Measurements from ENCODE around the gene ITGA5. TPM values are rescaled to one million over a fixed set of nuclear protein-coding genes. Genes with fewer than 3 reads are reported as not detected.

ITGA5 gene
- total RNA-seq, 1 experiment from 2014 or later = 35.9 TPM

DNA sequence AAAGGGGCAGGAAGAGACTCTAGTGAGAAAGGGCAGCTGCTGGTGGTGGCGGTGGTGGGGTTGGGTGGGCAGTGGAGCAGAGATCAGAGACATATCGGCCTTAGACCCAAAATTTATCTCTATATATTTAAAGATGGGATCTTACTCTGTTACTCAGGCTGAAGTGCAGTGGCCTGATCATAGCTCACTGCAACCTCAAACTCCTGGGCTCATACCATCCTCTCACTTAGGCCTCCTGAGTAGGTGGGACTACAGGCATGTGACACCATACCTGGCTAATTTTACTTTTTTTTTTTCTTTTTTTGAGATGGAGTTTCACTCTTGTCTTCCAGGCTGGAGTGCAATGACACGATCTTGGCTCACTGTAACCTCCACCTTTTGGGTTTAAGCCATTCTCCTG lies 18.6 kb upstream of the ITGA5 start:
- Histone ChIP-seq H3K79me2 (ENCODE audit: low read length) (no peaks in the 10 kb centered on the region), H3K27me3 (ENCODE audit: low read length) (peaks cover 8% of the 10 kb centered on the region; the same call in 1 of the 2 replicates), H3K4me2 (ENCODE audit: low read length) (no peak overlapping the region), H3K27ac (ENCODE audit: low read length) (no peak overlapping the region), H2AFZ (ENCODE audit: low read length) (no peak overlapping the region), H3K9me3 (ENCODE audit: low read length) (no peaks in the 10 kb centered on the region), H3K4me1 (ENCODE audit: insufficient read depth, low read length) (peaks cover 25% of the 10 kb centered on the region), H4K20me1 (ENCODE audit: low read length) (no peaks in the 10 kb centered on the region), H3F3A (ENCODE audit: low read length, unreplicated experiment) (no peaks in the 10 kb centered on the region), H3K4me3 (ENCODE audit: low read length) (no peak overlapping the region), H3K36me3 (ENCODE audit: low read depth, low read length) (no peaks in the 10 kb centered on the region), H3K9me2 (replicated peaks; ENCODE audit: low read length) (no peaks in the 10 kb centered on the region), H3K9ac (ENCODE audit: low read length) (no peak overlapping the region)
- ATAC-seq (no peak), DNase-seq (no peak)
- CTCF ChIA-PET = interaction anchor here (1.0 to 4.2 kb wide), 2 partner anchors 34 to 38 kb away, joined by 3 to 101 read pairs; no protein-coding TSS in a partner anchor
- BruUV-seq (replicated peaks) = no TSS peak
- intact Hi-C loops (cut with micrococcal nuclease) = no loop called here
- POLR2A ChIA-PET (ENCODE audit: unreplicated experiment) = interaction anchor here (0.7 kb wide), 1 partner anchor 1409 kb away, joined by 4 read pairs; no protein-coding TSS in a partner anchor
- TF ChIP-seq, protein P1, sequence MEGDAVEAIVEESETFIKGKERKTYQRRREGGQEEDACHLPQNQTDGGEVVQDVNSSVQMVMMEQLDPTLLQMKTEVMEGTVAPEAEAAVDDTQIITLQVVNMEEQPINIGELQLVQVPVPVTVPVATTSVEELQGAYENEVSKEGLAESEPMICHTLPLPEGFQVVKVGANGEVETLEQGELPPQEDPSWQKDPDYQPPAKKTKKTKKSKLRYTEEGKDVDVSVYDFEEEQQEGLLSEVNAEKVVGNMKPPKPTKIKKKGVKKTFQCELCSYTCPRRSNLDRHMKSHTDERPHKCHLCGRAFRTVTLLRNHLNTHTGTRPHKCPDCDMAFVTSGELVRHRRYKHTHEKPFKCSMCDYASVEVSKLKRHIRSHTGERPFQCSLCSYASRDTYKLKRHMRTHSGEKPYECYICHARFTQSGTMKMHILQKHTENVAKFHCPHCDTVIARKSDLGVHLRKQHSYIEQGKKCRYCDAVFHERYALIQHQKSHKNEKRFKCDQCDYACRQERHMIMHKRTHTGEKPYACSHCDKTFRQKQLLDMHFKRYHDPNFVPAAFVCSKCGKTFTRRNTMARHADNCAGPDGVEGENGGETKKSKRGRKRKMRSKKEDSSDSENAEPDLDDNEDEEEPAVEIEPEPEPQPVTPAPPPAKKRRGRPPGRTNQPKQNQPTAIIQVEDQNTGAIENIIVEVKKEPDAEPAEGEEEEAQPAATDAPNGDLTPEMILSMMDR (conservative IDR thresholded peaks at IDR 0.05; ENCODE audit: low read depth, low read length) = no peak
- TF ChIP-seq EZH2phosphoT487 (IDR thresholded peaks at IDR 0.05; ENCODE audit: borderline replicate concordance, low read length) (no peak), EZH2 (IDR thresholded peaks at IDR 0.05; ENCODE audit: low read length, unreplicated experiment) (no peak)

DNA sequence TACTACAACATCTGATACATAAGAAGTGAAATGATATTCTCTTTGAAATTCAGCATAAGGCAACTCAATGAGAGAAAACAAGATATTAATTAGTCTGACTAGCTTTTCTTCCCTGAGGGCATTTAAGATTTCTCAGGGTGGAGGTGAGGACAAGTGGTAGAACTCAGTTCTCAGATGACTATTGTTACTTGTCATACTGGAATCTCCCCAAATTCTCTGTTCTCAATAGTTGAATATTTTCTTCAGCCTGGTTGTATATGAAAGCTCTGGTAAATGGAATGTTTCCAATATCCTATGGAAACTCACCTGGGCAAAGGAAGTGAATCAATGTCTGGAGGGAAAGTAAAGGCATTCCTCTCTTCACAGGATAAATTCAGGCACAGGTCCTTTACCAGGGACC lies 18.2 kb upstream of the ITGA5 start:
- ChIA-PET POLR2A (ENCODE audit: unreplicated experiment) (no interaction called here), CTCF (interaction anchor here (1.0 to 4.2 kb wide), 2 partner anchors 33 to 37 kb away, joined by 3 to 101 read pairs; no protein-coding TSS in a partner anchor)
- no peaks in the 10 kb centered on the region for H4K20me1 ChIP-seq (ENCODE audit: low read length)
- H3K27ac ChIP-seq (ENCODE audit: low read length) = no peak overlapping the region
- no peak overlapping the region for H2AFZ ChIP-seq (ENCODE audit: low read length)
- H3K4me3 ChIP-seq (ENCODE audit: low read length) = no peak overlapping the region
- H3K79me2 ChIP-seq (ENCODE audit: low read length) = no peaks in the 10 kb centered on the region
- no peak overlapping the region for H3K9ac ChIP-seq (ENCODE audit: low read length)
- TF ChIP-seq EZH2 (IDR thresholded peaks at IDR 0.05; ENCODE audit: low read length, unreplicated experiment) (no peak), EZH2phosphoT487 (IDR thresholded peaks at IDR 0.05; ENCODE audit: borderline replicate concordance, low read length) (no peak)
- TF ChIP-seq, protein P1 (conservative IDR thresholded peaks at IDR 0.05; ENCODE audit: low read depth, low read length) = no peak
- H3K9me3 ChIP-seq (ENCODE audit: low read length) = no peaks in the 10 kb centered on the region
- H3F3A ChIP-seq (ENCODE audit: low read length, unreplicated experiment) = no peaks in the 10 kb centered on the region
- BruUV-seq (replicated peaks) = no TSS peak
- H3K4me2 ChIP-seq (ENCODE audit: low read length) = no peak overlapping the region
- no peaks in the 10 kb centered on the region for H3K36me3 ChIP-seq (ENCODE audit: low read depth, low read length)
- peaks cover 30% of the 10 kb centered on the region for H3K4me1 ChIP-seq (ENCODE audit: insufficient read depth, low read length)
- H3K27me3 ChIP-seq (ENCODE audit: low read length) = peaks cover 4% of the 10 kb centered on the region; the same call in 1 of the 2 replicates
- intact Hi-C loops (cut with micrococcal nuclease) = no loop called here
- H3K9me2 ChIP-seq (replicated peaks; ENCODE audit: low read length) = no peaks in the 10 kb centered on the region
- ATAC-seq (no peak), DNase-seq (peak; percentile 32)

GRCh38 chr12:54432815-54433164 lies 13.7 kb upstream of the ITGA5 start:
- Histone ChIP-seq H3K4me1 (ENCODE audit: insufficient read depth, low read length) (peaks cover 54% of the 10 kb centered on the region), H3K4me2 (ENCODE audit: low read length) (peak overlapping the region; percentile 56; the same call in 1 of the 2 replicates), H3K4me3 (ENCODE audit: low read length) (no peak overlapping the region), H3K9ac (ENCODE audit: low read length) (no peak overlapping the region), H3K27me3 (ENCODE audit: low read length) (no peaks in the 10 kb centered on the region), H3K9me3 (ENCODE audit: low read length) (no peaks in the 10 kb centered on the region), H4K20me1 (ENCODE audit: low read length) (no peaks in the 10 kb centered on the region), H3K36me3 (ENCODE audit: low read depth, low read length) (no peaks in the 10 kb centered on the region), H2AFZ (ENCODE audit: low read length) (no peak overlapping the region), H3K9me2 (replicated peaks; ENCODE audit: low read length) (no peaks in the 10 kb centered on the region), H3K79me2 (ENCODE audit: low read length) (no peaks in the 10 kb centered on the region), H3K27ac (ENCODE audit: low read length) (peak overlapping the region; percentile 56), H3F3A (ENCODE audit: low read length, unreplicated experiment) (no peaks in the 10 kb centered on the region)
- intact Hi-C loops (cut with micrococcal nuclease) = no loop called here
- ATAC-seq (no peak), DNase-seq (no peak)
- ChIA-PET CTCF (interaction anchor here (1.3 kb wide), 1 partner anchor 34 kb away, joined by 6 read pairs; no protein-coding TSS in a partner anchor), POLR2A (ENCODE audit: unreplicated experiment) (interaction anchor here (0.6 kb wide), 1 partner anchor 33 kb away, joined by 3 read pairs; no protein-coding TSS in a partner anchor)
- TF ChIP-seq, protein P1 (conservative IDR thresholded peaks at IDR 0.05; ENCODE audit: low read depth, low read length) = no peak
- TF ChIP-seq EZH2 (IDR thresholded peaks at IDR 0.05; ENCODE audit: low read length, unreplicated experiment) (no peak), EZH2phosphoT487 (IDR thresholded peaks at IDR 0.05; ENCODE audit: borderline replicate concordance, low read length) (no peak)
- BruUV-seq (replicated peaks) = no TSS peak
